ENCODE measurements around the gene AXL. TPM values are rescaled to one million over a fixed set of nuclear protein-coding genes. Genes with fewer than 3 reads are reported as not detected.
"Not testable (repeated sequence)": the region's sequence is repeated elsewhere in the genome, so short reads cannot be mapped to it uniquely, and the experiment has no call there.

Gene AXL
- total RNA-seq, 2 donors from 2014 or later: 26.1 to 168 TPM

GRCh38 chr19:41276231-41276630 is 57.2 kb downstream of the AXL start:
- peaks cover 41 to 52% of the 10 kb centered on the region in 2 donors for H3K36me3 ChIP-seq
- TF ChIP-seq POLR2A (IDR thresholded peaks at IDR 0.05) (no peak), POLR2AphosphoS5 (IDR thresholded peaks at IDR 0.05) (no peak)
- H3K9me3 ChIP-seq: no peaks in the 10 kb centered on the region
- H3K27ac ChIP-seq: no peak overlapping the region
- H3K4me1 ChIP-seq (replicated peaks): no peaks in the 10 kb centered on the region
- no peaks in the 10 kb centered on the region for H3K27me3 ChIP-seq (replicated peaks; ENCODE audit: insufficient read depth)
- intact Hi-C loops (cut with DNase I): no loop called here
- DNase-seq (ENCODE audit: low spot score): no peak
- 80% methylated on average over 3 of the region's 3 CpGs for WGBS
- H3K4me3 ChIP-seq: no peak overlapping the region

DNA sequence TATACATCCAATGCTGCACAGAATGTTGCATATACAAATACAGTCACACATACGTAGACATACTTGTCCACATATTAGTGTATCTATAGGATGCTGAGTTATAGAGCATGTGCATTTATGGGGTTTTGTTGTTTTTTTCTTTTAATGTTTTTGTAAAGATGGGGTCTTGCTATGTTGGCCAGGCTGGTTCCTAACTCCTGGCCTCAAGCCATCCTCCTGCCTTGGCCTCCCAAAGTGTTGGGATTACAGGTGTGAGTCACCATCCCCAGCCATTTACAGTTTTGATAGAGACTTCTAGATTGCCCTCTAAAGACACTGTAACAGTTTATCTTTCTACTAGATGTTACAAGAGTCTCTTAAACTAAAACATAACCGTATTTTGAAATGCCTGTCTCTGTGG is 59.5 kb downstream of the AXL start:
- H3K4me1 ChIP-seq (replicated peaks): no peaks in the 10 kb centered on the region
- intact Hi-C loops (cut with DNase I): no loop called here
- no peaks in the 10 kb centered on the region for H3K9me3 ChIP-seq
- H3K36me3 ChIP-seq: peaks cover 26 to 37% of the 10 kb centered on the region in 2 donors
- H3K4me3 ChIP-seq: no peak overlapping the region
- TF ChIP-seq POLR2AphosphoS5 (IDR thresholded peaks at IDR 0.05) (no peak), POLR2A (IDR thresholded peaks at IDR 0.05) (no peak)
- TF ChIP-seq, protein P1, sequence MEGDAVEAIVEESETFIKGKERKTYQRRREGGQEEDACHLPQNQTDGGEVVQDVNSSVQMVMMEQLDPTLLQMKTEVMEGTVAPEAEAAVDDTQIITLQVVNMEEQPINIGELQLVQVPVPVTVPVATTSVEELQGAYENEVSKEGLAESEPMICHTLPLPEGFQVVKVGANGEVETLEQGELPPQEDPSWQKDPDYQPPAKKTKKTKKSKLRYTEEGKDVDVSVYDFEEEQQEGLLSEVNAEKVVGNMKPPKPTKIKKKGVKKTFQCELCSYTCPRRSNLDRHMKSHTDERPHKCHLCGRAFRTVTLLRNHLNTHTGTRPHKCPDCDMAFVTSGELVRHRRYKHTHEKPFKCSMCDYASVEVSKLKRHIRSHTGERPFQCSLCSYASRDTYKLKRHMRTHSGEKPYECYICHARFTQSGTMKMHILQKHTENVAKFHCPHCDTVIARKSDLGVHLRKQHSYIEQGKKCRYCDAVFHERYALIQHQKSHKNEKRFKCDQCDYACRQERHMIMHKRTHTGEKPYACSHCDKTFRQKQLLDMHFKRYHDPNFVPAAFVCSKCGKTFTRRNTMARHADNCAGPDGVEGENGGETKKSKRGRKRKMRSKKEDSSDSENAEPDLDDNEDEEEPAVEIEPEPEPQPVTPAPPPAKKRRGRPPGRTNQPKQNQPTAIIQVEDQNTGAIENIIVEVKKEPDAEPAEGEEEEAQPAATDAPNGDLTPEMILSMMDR (IDR thresholded peaks at IDR 0.05): no peak
- 95% methylated on average over 2 of the region's 2 CpGs for WGBS
- DNase-seq (ENCODE audit: low spot score): no peak
- no peaks in the 10 kb centered on the region for H3K27me3 ChIP-seq (replicated peaks; ENCODE audit: insufficient read depth)
- no peak overlapping the region for H3K27ac ChIP-seq

- Histone ChIP-seq H3K9me3 (no peaks in the 10 kb centered on the region), H3K27ac (no peak overlapping the region), H3K4me1 (replicated peaks) (no peaks in the 10 kb centered on the region), H3K36me3 (peaks cover 14 to 17% of the 10 kb centered on the region in 2 donors), H3K4me3 (no peak overlapping the region), H3K27me3 (replicated peaks; ENCODE audit: insufficient read depth) (no peaks in the 10 kb centered on the region)
- WGBS: 85% methylated on average over 3 of the region's 3 CpGs
- intact Hi-C loops (cut with DNase I): no loop called here
- TF ChIP-seq POLR2A (IDR thresholded peaks at IDR 0.05) (no peak), POLR2AphosphoS5 (IDR thresholded peaks at IDR 0.05) (no peak)
- TF ChIP-seq, protein P1 (IDR thresholded peaks at IDR 0.05): no peak
- no peak for DNase-seq (ENCODE audit: low spot score)
Measured at GRCh38 chr19:41288673-41289530, 69.9 kb downstream of the AXL start.

DNA sequence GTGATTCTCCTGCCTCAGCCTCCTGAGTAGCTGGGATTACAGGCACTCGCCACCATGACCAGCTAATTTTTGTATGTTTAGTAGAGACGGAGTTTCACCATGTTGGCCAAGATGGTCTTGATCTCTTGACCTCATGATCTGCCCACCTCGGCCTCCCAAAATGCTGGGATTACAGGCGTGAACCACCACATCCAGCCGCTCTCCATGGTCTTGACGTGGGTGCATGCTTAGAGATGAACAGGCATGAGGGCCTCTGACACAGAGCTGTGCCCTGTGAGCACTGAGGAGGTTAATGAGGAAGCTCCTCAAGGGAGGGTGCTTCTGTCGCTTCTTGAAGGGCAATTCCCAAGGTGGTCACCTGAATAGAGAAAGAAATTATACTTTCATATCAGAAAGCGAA is 70.8 kb downstream of the AXL start:
- H3K9me3 ChIP-seq; H3K27ac ChIP-seq; DNase-seq (ENCODE audit: low spot score); H3K4me3 ChIP-seq; H3K4me1 ChIP-seq (replicated peaks); H3K27me3 ChIP-seq (replicated peaks; ENCODE audit: insufficient read depth); intact Hi-C loops (cut with DNase I): not testable (repeated sequence)
- H3K36me3 ChIP-seq: peaks cover 23 to 26% of the 10 kb centered on the region in 2 donors
- WGBS: 94% methylated on average over 8 of the region's 8 CpGs

DNA sequence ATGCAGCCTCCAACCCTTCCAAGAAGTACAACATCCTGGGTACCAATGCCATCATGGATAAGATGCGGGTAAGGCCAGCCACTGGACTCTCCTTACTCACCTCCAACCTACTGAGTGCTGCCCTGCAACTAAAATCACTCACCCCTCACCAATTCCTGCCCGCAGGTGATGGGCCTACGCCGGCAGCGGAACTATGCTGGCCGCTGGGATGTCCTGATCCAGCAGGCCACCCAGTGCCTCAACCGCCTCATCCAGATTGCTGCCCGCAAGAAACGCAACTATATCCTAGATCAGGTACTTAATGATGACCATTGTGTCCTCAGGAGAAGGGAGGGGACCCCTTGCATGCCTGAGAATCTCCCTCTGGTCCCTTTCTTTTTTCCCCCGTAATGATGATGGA is 75.4 kb downstream of the AXL start:
- WGBS: 93% methylated on average over 10 of the region's 10 CpGs
- Histone ChIP-seq H3K27me3 (replicated peaks; ENCODE audit: insufficient read depth) (no peaks in the 10 kb centered on the region), H3K4me1 (replicated peaks) (peaks cover 6% of the 10 kb centered on the region), H3K36me3 (peaks cover 26 to 29% of the 10 kb centered on the region in 2 donors), H3K9me3 (no peaks in the 10 kb centered on the region), H3K27ac (no peak overlapping the region), H3K4me3 (no peak overlapping the region)
- TF ChIP-seq POLR2A (IDR thresholded peaks at IDR 0.05) (no peak), POLR2AphosphoS5 (IDR thresholded peaks at IDR 0.05) (no peak)
- TF ChIP-seq, protein P1 (IDR thresholded peaks at IDR 0.05): no peak
- intact Hi-C loops (cut with DNase I): no loop called here
- no peak for DNase-seq (ENCODE audit: low spot score)

DNA sequence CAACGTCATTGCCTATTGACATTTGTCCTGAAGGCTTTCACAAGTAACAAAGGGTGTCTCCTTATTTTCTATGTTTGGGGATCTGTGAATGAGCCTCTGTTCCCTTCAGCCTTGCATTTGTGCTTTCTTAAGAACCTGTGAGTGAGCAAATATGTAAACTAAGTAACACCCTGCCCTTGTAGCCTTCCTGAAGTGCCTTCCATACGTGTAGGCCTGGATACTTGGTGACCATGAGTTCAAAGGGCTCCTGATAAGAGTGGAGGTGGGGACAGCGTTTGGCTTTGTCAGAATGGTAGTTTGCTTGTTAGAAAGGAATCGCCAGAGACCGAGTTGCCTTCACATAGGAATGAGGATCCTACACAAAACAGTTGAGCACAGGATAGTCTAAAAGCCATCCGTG is 76.5 kb downstream of the AXL start:
- intact Hi-C loops (cut with DNase I): no loop called here
- no peak for DNase-seq (ENCODE audit: low spot score)
- TF ChIP-seq, protein P1 (IDR thresholded peaks at IDR 0.05): no peak
- TF ChIP-seq POLR2AphosphoS5 (IDR thresholded peaks at IDR 0.05) (no peak), POLR2A (IDR thresholded peaks at IDR 0.05) (no peak)
- Histone ChIP-seq H3K27me3 (replicated peaks; ENCODE audit: insufficient read depth) (no peaks in the 10 kb centered on the region), H3K27ac (no peak overlapping the region), H3K9me3 (no peaks in the 10 kb centered on the region), H3K4me1 (replicated peaks) (peaks cover 6% of the 10 kb centered on the region), H3K4me3 (no peak overlapping the region), H3K36me3 (peaks cover 26 to 31% of the 10 kb centered on the region in 2 donors)
- 67% methylated on average over 6 of the region's 6 CpGs for WGBS

Data from prostate gland (tissue), 2 donors.